T1000 (cell line): Measurements from ENCODE around the gene NOL3.
"Not testable (repeated sequence)": the region's sequence is repeated elsewhere in the genome, so short reads cannot be mapped to it uniquely, and the experiment has no call there.

ENCODE experiments used
- DNase-seq: peaks from one replicate; lab custom pipeline; 2025; ENCODE audit warnings: mixed read lengths; lab: John Stamatoyannopoulos, UW

NOL3 gene

DNA sequence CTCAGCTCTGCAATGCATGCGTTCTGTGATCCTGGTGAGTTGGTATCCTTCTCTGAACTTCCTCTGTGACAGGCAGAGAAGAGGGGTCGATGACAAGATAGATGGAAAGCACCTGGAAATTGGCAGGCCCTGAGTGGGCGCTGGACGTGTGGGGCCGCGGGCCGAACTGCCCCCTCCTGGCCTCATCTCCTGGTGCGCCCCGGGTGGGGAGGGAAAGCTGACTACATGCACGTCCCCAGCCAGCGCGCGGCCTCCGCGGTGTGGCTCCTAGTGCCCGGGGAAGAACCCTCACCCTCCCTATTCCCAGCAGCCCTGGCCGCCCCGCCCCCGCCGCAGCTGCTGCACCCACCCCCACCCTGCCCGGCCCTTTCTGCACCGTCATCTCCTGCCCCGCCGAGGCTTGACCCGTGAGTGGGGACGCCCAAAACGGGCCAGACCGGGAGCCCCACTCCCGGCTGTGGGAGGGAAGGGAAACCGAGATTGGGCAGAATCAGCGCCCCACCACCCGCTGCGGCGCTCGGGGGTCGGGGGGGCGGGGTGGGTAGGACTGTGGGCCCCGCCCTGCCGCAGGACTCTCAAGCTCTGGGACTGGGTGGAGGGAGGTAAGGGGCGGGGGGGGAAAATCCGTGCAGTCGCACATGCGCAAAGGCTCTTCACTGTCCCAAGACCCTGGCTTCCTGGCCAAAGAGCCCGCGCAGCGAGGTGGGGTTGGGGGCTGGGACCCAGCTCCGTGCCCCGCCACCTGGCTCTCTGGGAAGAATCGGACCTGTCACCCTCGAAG is at the start of gene NOL3:
Gene NOL3 (plus strand): TSS at position 371 of the 781 bp plus-strand sequence.
- peak; percentile 78 for DNase-seq

- DNase-seq = not testable (repeated sequence)
Measured at GRCh38 chr16:67122799-67123198, 47.5 kb upstream of the NOL3 start.

DNA sequence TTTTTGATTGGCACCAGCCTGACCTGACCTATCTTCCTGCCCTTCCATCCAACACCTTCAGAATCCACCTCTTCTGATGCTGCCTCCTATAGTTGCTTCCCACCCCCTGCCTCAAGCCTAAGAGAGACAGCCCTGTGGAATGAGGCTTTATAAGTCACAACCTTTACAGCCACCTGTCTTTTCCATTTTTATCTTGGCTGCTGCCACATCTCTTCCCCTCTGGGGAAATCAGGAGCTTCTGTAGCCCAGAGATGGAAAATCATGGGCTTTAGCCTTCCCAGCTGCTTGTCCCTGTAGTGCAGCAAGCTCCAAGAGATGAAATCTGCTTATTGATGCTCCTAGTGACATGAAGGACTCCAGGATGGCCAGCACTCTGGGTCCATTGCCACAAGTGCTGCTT is 41.9 kb upstream of the NOL3 start:
- no peak for DNase-seq

DNA sequence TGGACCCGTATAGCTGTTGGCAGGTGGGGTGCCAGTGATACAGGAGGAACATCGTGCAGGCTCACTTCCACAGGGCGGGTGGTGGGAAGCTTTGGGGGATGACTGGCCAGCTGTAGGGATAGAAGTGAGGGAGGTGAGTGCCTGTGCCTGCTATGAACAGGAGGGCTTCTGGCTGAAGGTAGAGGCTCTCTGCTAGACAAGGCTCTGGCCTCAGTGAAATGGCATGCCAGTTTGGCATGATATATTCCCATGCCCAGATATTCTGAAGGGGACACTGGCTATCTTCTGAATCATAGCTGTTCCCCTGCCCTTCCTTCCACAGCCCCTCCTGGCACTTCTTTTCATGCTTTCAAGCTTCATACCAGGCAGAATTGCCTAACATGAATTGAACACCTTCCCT is 41.5 kb upstream of the NOL3 start:
- no peak for DNase-seq

DNA sequence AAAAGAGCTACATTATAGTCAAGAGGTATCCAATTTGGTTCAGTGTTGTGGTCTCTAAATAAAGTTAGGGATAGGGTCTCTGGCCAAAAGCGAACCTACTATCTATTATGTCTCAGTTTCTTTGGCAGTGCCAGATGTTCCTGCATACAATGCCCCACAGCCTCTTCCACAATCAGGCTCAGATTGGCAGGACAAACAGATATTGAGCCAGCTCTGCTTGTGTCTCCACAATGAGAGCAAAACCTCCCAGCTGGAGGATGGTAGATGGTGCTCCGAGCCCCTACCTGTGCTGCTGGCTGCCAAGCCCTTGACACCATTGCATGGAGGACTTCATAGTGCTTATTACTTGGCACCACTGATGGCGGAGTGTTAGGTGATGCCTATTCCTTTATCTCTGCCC is 40.9 kb upstream of the NOL3 start:
- no peak for DNase-seq

DNA sequence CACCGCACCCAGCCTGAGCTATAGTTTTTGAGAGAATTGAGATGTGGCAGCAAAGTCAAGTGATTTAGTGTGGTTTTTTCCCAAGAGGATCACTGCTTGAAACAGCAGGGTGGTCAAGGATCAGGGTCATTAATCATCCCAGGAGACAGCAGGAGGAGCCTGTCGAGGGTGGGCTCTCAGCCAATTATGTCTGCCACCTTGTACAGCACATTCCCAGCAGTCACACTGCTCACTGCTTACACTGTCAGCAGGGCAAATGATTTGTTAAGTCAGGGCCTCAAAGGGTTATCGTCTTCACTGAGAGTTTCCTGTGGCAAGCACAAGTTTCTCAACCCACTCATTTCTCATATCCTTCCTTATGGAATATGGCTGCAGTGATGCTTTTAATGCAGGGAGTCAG is 32.7 kb upstream of the NOL3 start:
- DNase-seq = no peak

DNA sequence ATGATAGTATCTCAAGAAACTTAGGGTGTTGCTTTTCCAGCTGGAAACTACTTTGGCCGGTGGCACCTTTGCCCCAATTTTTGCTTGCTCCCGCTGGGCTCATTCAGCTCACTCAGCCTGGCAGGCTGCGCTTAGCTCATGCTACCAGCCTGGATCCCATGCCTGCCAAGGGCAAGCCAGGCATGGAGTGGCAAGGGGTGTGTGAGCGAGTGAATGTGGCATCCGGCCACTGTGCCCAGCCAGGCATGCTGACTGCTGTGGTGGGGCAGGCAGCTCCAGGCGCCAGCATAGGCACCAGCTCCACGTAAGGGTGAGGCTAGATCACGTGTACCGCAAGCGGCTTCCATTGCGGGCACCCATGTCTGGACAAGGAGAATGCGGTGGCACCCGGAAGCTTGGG is 28.9 kb upstream of the NOL3 start:
- no peak for DNase-seq

GRCh38 chr16:67142342-67142741 is 28.0 kb upstream of the NOL3 start:
- no peak for DNase-seq

DNA sequence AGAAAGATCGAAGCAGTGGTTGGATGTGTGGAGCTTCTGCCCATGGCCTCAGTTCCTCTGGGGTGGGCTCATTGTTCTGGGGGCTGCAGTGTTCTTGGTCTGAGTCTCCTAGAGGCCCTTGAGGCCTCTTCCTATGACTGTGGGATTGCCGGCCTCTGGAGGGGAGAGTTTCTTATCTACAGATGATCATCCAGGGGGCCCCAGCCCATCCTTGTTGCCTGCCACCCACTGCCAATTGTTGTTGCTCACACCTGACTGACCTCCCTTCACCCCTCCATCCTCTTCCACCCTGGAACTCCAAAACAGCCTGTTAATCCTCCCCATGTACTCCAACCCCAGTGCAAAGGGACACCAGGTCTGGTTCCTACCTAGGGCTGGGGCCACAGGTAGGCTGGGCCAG is 25.4 kb upstream of the NOL3 start:
- DNase-seq = no peak

DNA sequence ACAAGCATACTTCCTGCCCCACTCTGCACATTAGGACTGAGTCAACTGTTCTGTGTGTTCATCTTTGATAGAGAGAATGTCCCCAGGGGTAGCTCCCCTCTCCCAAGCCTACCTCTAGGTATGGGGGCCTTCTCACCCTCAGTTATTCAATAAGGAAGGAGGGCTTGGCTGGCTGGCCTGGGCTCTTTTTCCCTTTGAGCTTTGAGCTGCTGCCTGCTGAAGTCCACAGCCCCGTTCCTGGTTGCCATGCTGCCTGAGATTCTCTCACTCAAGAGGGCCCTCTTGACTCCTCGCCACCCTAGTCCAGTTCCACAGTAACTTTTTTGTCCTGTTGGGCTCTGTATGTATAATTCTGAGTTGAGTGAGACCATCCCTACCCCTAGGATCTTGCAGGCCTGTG is 24.6 kb upstream of the NOL3 start:
- no peak for DNase-seq

- no peak for DNase-seq
Measured at GRCh38 chr16:67146523-67147357, 23.6 kb upstream of the NOL3 start.

GRCh38 chr16:67147437-67148140 is 22.7 kb upstream of the NOL3 start:
- DNase-seq = no peak

GRCh38 chr16:67148221-67148620 is 22.1 kb upstream of the NOL3 start:
- DNase-seq = no peak

- no peak for DNase-seq
Measured at GRCh38 chr16:67148656-67149275, 21.6 kb upstream of the NOL3 start.

DNA sequence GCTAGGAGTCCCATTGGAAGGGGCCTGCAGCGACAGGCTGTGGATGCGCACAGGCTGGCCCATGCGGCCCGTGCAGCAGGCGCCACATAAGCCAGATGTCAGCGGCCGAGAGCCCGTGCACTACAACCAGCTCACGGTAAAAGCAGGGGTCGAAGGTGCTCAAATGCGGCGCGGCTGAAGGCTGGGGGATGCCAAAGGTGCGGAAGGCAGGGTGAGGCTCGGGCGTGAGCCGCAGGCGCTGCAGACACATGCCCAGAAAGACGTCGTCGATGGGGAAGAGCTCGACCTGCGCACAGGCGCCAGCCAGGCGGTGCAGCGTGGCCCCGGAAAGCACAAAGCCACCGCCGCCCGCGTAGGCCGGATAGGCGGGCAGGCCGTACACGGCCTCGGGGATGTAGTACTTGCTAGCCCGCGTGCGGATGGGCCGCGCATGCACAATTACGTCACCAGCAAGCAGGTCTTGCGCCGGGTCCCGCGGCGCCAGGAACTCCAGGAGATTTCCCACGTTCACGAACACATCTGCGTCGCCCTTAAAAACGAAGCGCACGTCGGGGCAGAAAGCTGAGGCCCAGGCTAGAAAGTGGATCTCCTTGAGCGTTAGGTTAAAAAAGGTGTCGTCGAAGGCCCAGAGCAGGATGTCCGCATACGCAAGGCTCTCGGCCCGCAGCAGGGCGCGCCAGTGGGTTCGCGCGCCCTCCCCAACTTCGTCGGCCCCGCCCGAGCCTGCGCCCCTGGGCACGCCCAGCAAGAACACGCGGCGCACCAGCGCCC is 20.9 kb upstream of the NOL3 start:
- no peak for DNase-seq

DNA sequence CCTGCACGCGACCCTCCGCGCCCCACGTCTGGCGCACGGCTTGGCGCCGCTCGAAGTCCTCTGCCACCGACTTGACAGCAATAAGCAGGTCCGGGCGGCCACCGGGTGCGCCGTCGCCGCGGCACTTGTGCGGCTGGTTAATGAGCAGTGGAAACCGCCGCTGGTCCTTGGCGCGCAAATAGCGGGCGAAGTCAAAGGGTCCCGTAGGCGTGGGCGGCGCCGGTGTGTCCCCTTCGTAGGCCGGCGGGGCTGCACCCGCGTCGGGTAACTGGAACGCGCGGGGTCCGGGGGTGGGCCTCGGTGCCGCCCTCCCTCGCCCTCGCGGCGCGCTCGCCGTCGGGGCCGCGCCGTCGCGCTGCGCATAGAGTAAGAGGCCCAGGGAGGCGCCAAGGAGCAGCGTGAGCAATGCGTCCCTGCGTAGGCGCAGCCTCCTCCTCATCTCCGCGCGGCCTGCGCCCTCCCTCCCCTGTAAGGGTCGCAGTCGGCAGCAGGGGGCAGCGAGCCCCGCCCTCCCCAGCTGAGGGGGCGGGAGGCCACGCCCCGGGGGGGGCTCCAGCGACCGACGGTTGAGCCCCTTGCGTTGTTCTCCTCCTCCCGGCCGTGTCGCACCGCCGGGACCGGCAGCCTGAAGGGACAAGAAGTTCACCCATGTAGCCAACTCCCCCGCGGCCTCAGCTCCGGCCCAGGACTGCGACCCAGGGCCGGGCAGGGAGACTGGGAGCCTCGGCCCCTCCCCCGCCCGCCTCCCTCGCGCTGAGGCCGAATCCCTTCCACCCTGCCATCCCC is 20.1 kb upstream of the NOL3 start:
- DNase-seq = no peak

- peak; percentile 51 for DNase-seq
Measured at GRCh38 chr16:67150833-67151396, 19.4 kb upstream of the NOL3 start, which contains the start of gene B3GNT9. B3GNT9 (minus strand) TSS chr16:67150998; CDS start chr16:67150485, 513 bp downstream.

DNA sequence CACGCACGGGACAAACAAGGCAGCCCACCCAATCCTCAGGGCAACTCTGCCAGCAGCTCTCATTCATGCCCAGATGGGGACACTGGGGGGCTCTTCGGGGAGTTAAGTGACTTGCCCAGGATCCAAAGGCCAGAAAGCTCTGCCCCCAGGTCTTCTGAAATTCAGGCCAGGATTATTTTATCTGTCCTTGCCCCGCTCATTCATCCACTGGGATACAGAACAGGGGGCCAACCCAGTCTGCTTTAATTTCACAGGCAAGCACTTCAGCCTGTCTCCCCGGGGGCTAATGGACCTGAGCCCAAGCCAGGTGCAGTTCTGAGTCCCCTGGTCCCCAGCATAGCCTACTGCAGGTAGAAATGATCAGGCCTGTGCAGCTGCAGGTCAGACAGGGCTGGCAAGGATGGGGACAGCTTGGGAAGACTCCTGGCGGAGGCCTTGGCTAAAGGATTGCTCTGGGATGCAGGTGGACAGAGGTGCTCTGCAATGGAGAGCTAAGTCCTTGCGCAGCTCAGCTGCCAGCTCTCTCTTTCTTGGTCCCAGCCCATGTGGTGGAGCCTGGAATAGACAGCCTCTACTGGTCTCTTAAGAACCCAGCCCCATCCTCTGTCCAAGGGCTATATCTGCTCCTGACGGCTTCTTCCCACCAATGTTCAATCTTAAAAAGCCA is 18.8 kb upstream of the NOL3 start:
- DNase-seq = no peak

GRCh38 chr16:67154578-67155294 is 15.6 kb upstream of the NOL3 start:
- no peak for DNase-seq
